Choroid plexus epithelial cell (primary cell): ENCODE data around the gene ZNF763.

Experiments used
- DNase-seq: peaks from one replicate; pipeline ENCODE4 v3.0.0-alpha.2; 2010; ENCODE audit warnings: low read depth
- H3K4me3 ChIP-seq: 2 replicates; pipeline ENCODE4 v1.5.1; 2011; ENCODE audit warnings: low read depth, mild to moderate bottlenecking, control low read depth, low read length, moderate library complexity
- CTCF ChIP-seq: conservative IDR thresholded peaks from 2 replicates; pipeline ENCODE4 v1.5.1; 2011; ENCODE audit warnings: low read depth, mild to moderate bottlenecking, control low read depth, inconsistent platforms, low read length, moderate library complexity

The ZNF763 gene

GRCh38 chr19:11995174-11995573, 30.3 kb downstream of the ZNF763 start:
- no peak for TF ChIP-seq CTCF
- H3K4me3 ChIP-seq = no peak overlapping the region
- peak; percentile 79 for DNase-seq

GRCh38 chr19:12000152-12000981, 35.5 kb downstream of the ZNF763 start:
- no peak for TF ChIP-seq CTCF
- no peak overlapping the region for H3K4me3 ChIP-seq
- peak; percentile 15 for DNase-seq

GRCh38 chr19:12015015-12015752, 50.3 kb downstream of the ZNF763 start:
- peak; percentile 5 for DNase-seq
- no peak overlapping the region for H3K4me3 ChIP-seq
- no peak for TF ChIP-seq CTCF

GRCh38 chr19:12015753-12016116, 50.9 kb downstream of the ZNF763 start:
- H3K4me3 ChIP-seq = no peak overlapping the region
- DNase-seq = peak; percentile 4
- TF ChIP-seq CTCF = no peak
